Mucosa of stomach (tissue), 1 donor: ENCODE results near the gene SPNS2.
A peak's percentile ranks its signal among the peaks of the same experiment; 100 is the strongest.

Experiments
- H3K27me3 ChIP-seq: one replicate; pipeline ENCODE4 v1.7.0; 2013; ENCODE audit warnings: mild to moderate bottlenecking, low read length; ENCODE audit not compliant: control insufficient read depth, insufficient read depth
- H3K36me3 ChIP-seq: one replicate; pipeline ENCODE4 v1.7.0; 2013; ENCODE audit warnings: low read length; ENCODE audit not compliant: control insufficient read depth, insufficient read depth
- H3K4me1 ChIP-seq: one replicate; pipeline ENCODE4 v1.7.0; 2013; ENCODE audit warnings: mild to moderate bottlenecking, low read length; ENCODE audit not compliant: control insufficient read depth, insufficient read depth
- H3K4me3 ChIP-seq: one replicate; pipeline ENCODE4 v1.7.0; 2013; ENCODE audit warnings: low read length
- H3K9ac ChIP-seq: one replicate; pipeline ENCODE4 v1.7.0; 2013; ENCODE audit warnings: mild to moderate bottlenecking, low read length, moderate library complexity
- H3K9me3 ChIP-seq: one replicate; pipeline ENCODE4 v1.7.0; 2013; ENCODE audit warnings: mild to moderate bottlenecking, low read length, moderate library complexity; ENCODE audit not compliant: control insufficient read depth
- donor health status: Pancreatic carcinoma.

SPNS2 gene

GRCh38 chr17:4547118-4547906 is 48.6 kb downstream of the SPNS2 start:
- Histone ChIP-seq H3K9me3 (no peaks in the 10 kb centered on the region), H3K36me3 (peaks cover 13% of the 10 kb centered on the region), H3K27me3 (no peaks in the 10 kb centered on the region), H3K9ac (no peak overlapping the region), H3K4me3 (no peak overlapping the region), H3K4me1 (peaks cover 3% of the 10 kb centered on the region)

GRCh38 chr17:4548061-4548461 is 49.4 kb downstream of the SPNS2 start:
- peaks cover 13% of the 10 kb centered on the region for H3K36me3 ChIP-seq
- no peaks in the 10 kb centered on the region for H3K9me3 ChIP-seq
- no peaks in the 10 kb centered on the region for H3K27me3 ChIP-seq
- no peaks in the 10 kb centered on the region for H3K4me1 ChIP-seq
- H3K4me3 ChIP-seq = no peak overlapping the region
- no peak overlapping the region for H3K9ac ChIP-seq

- Histone ChIP-seq H3K27me3 (no peaks in the 10 kb centered on the region), H3K9me3 (no peaks in the 10 kb centered on the region)
These were observed 50.2 kb downstream of the SPNS2 start for GRCh38 chr17:4548721-4549531.

GRCh38 chr17:4549781-4550533 is 51.3 kb downstream of the SPNS2 start:
- no peaks in the 10 kb centered on the region for H3K9me3 ChIP-seq
- H3K36me3 ChIP-seq = peaks cover 13% of the 10 kb centered on the region
- H3K27me3 ChIP-seq = no peaks in the 10 kb centered on the region

More at GRCh38 chr17:4548721-4549531, 50.2 kb downstream of the SPNS2 start:
- Histone ChIP-seq H3K4me3 (no peak overlapping the region), H3K36me3 (peaks cover 13% of the 10 kb centered on the region), H3K4me1 (peaks cover under 1% of the 10 kb centered on the region), H3K9ac (no peak overlapping the region)

GRCh38 chr17:4550534-4551039 is 51.9 kb downstream of the SPNS2 start:
- Histone ChIP-seq H3K27me3 (no peaks in the 10 kb centered on the region), H3K36me3 (peaks cover 9% of the 10 kb centered on the region)

More at GRCh38 chr17:4549781-4550533, 51.3 kb downstream of the SPNS2 start:
- H3K4me3 ChIP-seq = no peak overlapping the region
- H3K4me1 ChIP-seq = peaks cover 10% of the 10 kb centered on the region
- H3K9ac ChIP-seq = no peak overlapping the region

GRCh38 chr17:4551141-4551540 is 52.5 kb downstream of the SPNS2 start:
- Histone ChIP-seq H3K9ac (no peak overlapping the region), H3K4me1 (peaks cover 17% of the 10 kb centered on the region), H3K36me3 (peaks cover 4% of the 10 kb centered on the region), H3K4me3 (no peak overlapping the region), H3K9me3 (no peaks in the 10 kb centered on the region), H3K27me3 (no peaks in the 10 kb centered on the region)

More at GRCh38 chr17:4550534-4551039, 51.9 kb downstream of the SPNS2 start:
- peaks cover 12% of the 10 kb centered on the region for H3K4me1 ChIP-seq
- no peak overlapping the region for H3K4me3 ChIP-seq
- H3K9me3 ChIP-seq = no peaks in the 10 kb centered on the region
- no peak overlapping the region for H3K9ac ChIP-seq

- H3K4me1 ChIP-seq = peaks cover 20% of the 10 kb centered on the region
- no peak overlapping the region for H3K4me3 ChIP-seq
- H3K9ac ChIP-seq = no peak overlapping the region
- H3K9me3 ChIP-seq = no peaks in the 10 kb centered on the region
- no peaks in the 10 kb centered on the region for H3K27me3 ChIP-seq
- H3K36me3 ChIP-seq = peaks cover 4% of the 10 kb centered on the region
These were observed 53.3 kb downstream of the SPNS2 start for GRCh38 chr17:4551796-4552525.

- Histone ChIP-seq H3K4me1 (peaks cover 21% of the 10 kb centered on the region), H3K36me3 (peaks cover 4% of the 10 kb centered on the region), H3K9me3 (no peaks in the 10 kb centered on the region), H3K27me3 (no peaks in the 10 kb centered on the region), H3K9ac (peak overlapping the region; percentile 81), H3K4me3 (no peak overlapping the region)
These were observed 55.0 kb downstream of the SPNS2 start for GRCh38 chr17:4553669-4554068.

GRCh38 chr17:4554441-4554996 is 55.8 kb downstream of the SPNS2 start:
- H3K9ac ChIP-seq = peak overlapping the region; percentile 81
- H3K4me1 ChIP-seq = peaks cover 30% of the 10 kb centered on the region
- no peaks in the 10 kb centered on the region for H3K9me3 ChIP-seq
- no peaks in the 10 kb centered on the region for H3K27me3 ChIP-seq
- H3K4me3 ChIP-seq = peak overlapping the region; percentile 79
- H3K36me3 ChIP-seq = peaks cover 4% of the 10 kb centered on the region

GRCh38 chr17:4554997-4555799 is 56.5 kb downstream of the SPNS2 start, which contains the start of gene MYBBP1A:
TSS of gene MYBBP1A (minus strand) at chr17:4555384. CDS start at chr17:4555324, 60 bp downstream.
- H3K4me3 ChIP-seq = peak within 1 kb of the TSS; percentile 79
- no peaks in the 10 kb centered on the region for H3K27me3 ChIP-seq
- peaks cover 4% of the 10 kb centered on the region for H3K36me3 ChIP-seq
- no peaks in the 10 kb centered on the region for H3K9me3 ChIP-seq
- H3K9ac ChIP-seq = peak within 1 kb of the TSS; percentile 81
- H3K4me1 ChIP-seq = peaks cover 31% of the 10 kb centered on the region
